Stimulated activated CD8-positive, alpha-beta memory T cell treated with anti-CD3 and anti-CD28 coated beads, Interleukin-12 subunit alpha, Interleukin-12 subunit beta, amount 100 ng/mL, for 24 hours (primary cell): ENCODE data around the gene GJB3.

Source experiments
- DNase-seq: peaks from one replicate; pipeline ENCODE4 v3.0.0-alpha.2; 2020; ENCODE audit errors: extremely low read depth

The GJB3 gene

DNA sequence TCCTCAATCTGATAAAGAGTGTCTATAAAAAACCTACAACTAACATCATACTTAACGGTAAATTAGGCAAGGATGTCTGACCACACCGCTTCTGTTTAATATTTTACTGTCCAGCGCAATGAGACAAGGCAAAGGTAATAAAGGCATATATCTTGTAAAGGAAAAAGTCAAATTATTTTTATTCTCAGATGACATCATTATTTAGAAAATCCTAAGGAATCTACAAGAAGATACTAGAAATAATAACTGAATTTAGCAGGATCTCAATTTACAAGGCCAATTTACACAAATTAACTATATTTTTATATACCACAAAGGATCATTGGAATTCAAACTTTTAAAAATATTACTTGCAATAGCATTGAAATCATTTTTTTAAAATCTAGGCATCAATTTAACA is 41.2 kb downstream of the GJB3 start:
- no peak for DNase-seq

DNA sequence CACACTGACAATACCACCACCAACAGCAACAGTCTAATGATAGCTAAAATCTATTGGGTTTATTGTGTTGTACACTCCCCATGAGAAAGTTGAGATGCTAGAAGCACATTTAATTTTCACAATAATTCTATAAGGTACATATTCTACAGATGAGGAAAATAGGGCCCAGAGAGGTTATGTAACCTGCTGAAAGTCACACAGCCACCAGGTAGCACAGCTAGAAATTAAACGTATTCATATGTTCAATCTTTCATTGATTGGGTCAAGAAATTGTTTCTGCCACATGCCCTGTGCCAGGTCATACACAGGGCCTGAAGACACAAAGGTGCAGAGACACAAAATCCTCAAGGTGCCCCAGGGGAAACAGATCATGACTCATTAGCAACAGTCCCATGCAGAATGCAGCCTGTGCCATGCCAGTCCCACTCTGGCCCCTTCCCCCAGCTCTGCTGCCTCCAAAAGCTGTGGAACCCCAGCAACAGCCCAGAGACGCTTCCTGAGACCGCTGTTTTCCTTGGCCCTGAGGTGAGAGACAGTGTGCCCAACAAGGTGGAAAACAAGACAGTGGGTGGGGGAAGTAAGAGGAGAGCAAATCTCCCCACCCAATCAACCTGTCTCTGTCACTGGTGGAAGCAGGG is 43.9 kb downstream of the GJB3 start:
- DNase-seq = no peak

DNA sequence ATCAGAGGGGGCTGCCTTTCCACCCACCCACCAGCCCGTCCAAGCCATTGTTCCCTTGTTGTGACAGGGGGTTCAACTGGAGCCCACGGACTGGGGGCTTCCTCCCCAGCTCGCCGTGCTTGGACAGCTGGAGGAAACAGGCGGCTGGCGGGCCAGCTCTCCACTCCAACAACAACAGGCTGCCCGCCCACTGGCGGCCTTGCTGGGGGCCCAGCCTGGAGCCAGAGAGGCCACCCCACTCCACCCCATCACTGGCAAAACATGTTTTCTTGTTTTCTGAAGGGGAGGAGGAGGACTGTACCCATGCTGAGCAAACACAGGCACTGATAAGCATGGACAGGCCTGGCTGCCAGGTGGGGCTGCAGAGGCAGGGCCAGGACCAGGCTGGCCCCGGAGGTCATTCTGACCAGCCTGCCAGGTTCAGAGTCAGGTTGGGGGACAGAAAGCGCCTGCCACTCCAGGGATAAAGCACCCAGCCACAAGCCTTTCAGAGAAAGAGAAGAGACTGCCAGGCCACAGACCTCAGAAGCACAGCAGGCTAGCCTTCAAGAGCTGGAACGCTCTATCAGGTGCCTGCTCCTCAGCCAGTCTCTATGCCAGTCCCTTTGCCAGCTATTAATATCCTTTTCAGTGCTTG is 44.6 kb downstream of the GJB3 start:
- no peak for DNase-seq

DNA sequence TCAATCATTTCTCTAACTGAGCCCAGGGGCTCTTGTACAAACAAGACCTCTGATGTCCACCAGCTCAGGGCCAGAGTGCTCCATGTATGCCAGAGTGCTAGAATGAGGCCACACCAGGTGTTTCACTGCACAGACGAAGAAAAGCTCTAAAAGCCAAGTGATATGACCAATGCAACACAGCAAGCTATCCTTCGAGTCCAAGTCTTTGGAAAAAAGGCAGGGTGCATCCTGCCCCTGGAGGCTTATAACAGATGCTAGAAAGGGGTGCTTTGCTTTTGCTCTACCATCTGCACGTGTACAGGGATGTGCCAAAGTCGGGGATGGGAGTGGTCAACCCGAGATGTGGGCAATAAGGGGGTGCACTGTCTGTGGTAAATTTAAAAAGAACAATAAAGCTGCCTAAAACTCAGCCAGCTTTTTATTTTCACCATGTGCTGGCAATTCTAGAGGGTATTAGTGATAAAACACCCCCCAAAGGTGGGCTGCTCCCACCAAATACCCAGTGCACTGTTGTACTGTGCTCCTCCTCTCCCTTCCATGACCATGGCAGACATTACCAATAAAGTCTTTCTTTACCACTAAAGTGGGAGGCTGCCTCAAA is 46.4 kb downstream of the GJB3 start:
- DNase-seq = no peak

DNA sequence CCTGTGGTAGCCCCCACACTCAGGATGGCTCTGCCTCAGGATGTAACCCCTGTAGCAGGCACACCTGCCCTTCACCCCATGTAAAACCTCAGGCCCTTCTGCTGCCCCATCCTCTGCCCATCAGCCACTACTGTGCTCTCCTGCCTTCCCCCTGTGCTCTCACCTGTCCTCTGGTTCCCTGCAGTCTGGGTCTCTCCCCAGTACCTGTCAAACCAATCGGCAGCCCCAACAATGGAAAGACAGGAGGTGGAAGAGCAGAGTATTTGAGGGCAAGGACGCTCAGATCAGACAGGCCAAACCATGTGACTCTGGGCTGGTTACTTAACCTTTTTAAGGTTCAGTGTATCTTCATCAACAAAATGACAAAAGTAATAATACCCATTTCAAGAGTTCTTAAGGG is 47.6 kb downstream of the GJB3 start:
- DNase-seq = no peak

DNA sequence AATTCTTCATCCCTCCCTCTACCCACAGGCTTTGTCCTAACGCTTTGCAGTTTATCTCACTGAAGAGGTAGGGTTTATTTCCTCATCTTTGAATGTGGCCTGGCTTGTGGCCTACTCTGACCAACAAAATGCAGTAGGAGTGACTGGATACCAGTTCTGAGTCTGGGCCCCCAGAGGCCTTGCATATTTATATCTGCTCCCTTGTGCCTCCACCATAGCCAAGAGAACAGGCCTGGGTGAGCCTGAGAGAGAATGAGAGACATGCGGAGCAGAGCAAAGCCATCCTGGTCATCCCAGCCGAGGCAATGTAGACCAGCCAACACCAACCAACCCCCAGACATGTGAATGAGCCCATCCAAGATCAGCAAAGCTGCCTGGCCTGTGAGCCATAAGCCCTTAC is 48.2 kb downstream of the GJB3 start:
- no peak for DNase-seq

DNA sequence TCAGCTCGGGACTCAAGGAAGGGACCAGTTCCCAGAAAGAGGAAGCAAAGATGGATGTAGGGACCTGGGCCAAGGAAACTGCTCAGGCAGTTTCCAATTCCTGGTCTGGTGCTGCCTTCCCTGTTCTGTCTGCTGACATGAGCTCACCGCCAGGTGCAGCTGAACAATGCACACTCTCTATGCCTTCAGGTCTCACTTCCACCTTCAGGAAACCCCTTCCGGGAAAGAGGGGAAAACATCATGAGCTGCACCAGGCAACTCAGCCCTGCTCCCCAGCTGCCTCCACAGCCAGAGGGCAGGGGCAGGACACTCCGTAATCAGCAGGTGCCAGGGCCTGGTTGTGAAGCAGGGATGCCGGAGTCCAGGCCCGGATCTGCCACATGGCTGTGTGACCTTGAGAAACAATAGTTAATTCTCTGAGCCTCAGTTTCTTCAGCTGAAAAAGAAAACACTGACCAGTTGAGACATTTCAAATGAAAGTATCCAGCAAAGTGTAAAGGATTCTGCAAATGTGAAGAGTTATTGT is 50.8 kb downstream of the GJB3 start:
- no peak for DNase-seq

DNA sequence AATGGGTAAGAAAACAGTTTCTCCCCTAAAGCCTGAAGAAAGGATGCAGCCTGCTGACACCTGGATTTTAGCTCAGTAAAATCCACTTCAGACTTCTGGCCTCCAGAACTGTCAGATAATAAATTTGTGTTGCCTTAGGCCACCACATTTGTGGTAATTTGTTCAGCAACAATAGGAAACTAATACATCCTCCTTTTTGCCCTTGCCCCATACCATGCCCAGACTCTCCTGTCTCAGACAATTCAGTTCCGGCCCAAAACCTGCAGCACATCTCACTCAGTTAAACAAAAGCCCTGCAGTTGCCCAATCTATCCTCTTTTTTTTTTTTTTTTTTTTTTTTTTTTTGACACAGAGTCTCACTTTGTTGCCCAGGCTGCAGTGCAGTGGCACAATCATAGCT is 52.7 kb downstream of the GJB3 start:
- no peak for DNase-seq
